NOMO-1 treated with dmso at 0.1 percent for 144 hours (cell line): ENCODE measurements around the gene HNF1B.

Source experiments
- DNase-seq: peaks from one replicate; lab custom pipeline; 2025; ENCODE audit not compliant: unreplicated experiment; lab: John Stamatoyannopoulos, UW

Gene HNF1B

DNA sequence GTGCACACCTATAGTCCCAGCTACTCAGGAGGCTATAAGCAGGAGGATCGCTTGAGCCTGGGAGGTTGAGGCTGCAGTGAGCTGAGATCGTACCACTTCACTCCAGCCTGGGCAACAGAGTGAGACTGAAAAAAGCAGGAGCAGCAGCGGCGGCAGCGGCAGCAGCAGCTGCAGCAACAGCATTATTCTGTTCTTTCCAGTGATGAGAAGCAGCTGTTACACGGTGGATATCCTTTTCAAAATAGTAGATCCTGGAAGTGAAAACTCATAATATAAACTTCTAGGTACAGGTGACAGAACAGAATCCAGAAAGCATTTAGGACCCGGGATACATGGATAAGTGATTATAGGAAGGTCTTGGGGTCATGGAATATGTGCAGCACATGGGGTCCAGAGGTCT lies 17.8 kb upstream of the HNF1B start:
- DNase-seq: no peak

DNA sequence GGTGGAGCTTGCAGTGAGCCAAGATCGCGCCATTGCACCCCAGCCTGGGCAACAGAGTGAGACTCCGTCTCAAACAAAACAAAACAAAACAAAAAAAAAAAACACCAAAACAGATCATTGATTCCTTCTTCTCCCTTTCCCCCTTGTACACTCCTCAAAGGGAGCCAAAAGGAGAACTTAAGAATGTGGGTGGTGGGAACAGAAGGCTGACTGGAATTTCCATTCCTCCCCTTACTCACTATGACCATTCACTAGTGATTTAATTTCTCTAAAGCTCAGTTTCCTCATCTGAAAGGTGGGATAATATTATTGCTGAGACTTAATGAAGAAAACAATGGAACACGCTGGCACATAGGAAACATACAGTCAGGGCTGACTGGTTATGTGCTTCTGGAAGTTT lies 17.1 kb upstream of the HNF1B start:
- DNase-seq: no peak

DNA sequence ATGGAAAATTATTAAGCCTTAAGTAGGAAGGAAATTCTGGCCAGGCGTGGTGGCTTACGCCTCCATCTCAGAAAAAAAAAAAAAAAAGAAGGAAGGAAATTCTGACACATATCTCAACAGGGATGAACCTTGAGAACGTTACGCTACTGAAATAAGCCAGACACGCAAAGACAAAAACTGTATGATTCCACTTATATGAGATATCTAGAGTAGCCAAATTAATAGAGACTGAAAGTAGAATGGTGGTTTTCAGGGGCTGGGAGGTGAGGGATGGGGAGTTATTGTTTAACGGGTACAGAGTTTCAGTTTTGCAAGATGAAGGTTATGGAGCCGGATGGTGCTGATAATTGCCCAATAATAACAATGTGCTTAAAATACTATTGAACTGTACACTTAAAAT lies 16.2 kb upstream of the HNF1B start:
- DNase-seq: no peak

DNA sequence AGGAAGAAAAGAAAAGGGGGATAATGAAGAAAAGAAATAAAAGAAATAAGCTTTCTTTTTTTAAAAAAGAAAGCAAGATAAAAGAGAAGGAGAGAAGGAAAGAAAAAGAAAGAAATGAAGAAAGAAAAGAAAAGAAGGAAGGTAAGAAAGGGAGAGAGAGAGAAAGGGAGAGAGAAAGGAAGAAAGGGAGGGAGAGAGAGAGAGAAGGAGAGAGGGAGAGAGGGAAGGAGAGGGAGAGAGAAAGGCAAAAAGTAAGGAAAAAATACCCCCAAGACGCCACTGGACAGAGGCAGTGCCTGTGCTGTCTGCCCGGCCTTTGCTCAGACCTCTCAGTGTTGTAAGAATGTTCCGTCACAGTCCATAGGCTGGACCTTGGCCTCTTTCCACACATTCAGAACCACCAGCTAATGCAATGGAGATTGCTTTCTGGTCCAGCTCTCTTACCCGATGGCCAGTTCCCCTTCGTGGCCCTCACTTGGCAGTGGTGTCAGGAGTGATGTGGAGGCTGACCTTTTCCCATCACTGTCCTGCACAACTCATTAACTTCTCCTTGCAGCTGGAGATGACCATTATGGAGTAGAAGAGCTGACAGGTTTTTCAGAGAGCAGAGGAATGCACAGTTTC lies 14.3 kb upstream of the HNF1B start:
- no peak for DNase-seq

DNA sequence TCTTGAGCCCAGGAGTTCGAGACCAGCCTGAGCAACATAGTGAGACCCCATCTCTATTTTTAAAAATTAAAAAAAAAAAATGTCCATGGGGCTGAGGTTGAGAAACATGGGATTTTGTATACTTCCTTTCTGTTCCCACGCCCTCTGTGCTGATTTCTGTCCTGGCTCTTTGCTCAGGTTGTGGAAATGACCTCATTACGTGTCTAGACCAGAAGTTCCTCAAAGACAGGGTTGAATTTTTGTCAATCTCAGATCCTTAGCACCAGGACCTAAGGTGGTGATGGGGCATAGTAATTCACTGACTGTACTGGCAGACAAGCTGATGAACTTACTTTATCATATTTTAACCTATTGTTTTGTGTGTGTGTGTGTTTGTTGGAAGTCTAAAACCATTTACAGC lies 11.2 kb upstream of the HNF1B start:
- no peak for DNase-seq

DNA sequence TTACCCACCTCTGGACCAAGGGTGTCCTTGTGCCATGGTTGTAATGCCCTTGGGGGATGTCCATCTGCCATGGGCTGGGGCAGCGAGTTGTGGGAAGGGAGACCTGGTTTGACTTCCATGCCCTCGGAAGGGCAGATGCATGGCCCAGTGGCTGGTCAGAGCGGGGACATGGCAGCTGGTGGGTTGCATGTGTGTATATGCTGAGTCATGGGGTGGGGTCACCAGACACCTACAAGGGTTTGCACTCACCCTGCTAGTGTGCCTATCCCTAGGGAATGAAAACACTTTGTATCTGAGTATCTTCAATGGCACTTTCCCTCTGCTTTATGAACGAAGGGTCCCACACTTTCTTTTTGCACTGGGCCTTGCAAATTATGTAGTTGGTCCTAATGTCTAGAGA lies 10.6 kb upstream of the HNF1B start:
- DNase-seq: no peak

DNA sequence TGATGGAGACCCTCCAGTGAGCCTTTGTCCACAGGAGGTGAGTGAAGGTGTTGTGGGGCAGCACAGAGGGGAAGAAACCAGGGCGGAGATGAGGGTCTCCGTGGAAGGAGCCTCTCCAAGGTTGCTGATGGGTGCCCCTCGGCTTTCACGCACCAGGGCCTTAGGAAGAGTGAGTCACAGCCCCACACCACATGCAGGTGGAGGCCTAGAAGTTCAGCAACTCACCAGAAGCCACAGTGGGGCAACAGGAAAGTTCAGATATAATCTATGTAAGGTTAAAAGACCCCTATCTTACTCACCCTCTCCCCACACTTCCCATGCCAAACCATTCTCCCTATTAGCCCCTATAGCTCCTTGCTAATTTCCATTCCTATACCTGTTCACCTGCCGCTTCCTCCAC lies 9.5 kb upstream of the HNF1B start:
- DNase-seq: no peak

DNA sequence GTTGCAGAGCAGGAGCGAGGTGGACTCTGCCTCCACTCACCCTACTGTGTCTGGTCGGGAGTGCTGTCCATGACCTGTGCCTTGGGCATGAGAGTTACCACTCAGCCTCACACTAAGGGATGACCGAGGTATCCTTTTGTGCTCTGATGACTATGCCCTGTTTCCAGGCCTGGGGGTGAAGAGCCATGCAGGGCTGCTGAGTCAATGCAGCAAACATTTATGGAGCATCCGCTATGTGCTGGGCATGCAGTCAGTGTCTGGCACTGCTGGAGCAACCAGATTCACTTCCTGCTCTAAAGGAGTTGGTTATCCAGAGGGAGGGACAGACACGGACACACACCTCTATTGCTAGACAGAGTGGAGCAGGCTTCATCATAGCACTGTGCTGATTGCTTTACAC lies 7.6 kb upstream of the HNF1B start:
- DNase-seq: no peak

DNA sequence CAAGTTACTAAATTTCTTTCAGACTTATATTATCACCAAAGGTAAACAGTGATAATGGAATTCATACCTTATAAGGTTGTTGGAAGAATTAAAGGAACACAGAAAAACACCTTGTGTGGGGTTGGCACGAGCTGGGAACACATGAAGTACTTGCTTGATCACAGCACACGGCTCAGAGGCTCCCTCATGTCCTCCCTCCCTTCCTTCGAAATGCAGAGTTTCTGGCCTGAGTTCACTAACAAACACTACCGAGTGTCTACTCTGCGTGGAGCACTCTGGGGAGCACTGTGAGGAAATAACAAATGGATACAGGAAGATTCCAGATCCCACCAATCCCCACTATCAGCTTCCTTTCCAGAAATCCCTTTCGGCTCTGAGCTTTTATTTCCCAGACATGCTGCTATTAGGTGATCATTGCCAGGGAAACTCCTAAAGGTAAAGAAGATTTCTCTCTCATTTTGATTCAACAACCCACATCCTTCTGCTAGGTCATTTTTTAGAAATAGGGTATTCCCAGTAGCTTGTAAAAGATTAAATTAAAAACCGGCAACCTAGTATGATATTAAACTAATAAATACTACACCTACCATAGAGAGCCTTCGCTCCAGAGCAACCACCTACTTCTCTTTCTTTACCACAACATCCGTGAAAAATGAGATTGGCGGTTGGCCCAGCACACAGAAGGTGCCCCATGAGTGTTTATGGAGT lies 6.1 kb upstream of the HNF1B start:
- DNase-seq: no peak

DNA sequence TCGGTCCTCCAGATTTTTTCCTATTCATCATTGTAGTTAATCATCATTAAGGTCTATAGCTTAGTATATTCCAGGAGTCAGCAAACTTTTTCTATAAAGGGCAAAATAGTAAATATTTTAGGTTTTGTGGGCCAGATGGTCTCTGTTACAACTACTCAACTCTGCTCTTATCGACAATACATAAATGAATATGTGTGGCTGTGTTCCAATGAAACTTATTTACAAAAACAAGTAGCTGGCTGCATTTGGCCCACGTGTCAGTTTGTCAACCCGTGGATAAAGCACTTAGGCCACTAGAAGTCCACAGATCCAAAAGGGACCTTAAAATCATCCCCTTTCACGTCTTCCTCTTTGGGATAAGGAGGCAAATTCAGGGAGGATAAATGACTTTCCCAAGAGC lies 5.4 kb upstream of the HNF1B start:
- no peak for DNase-seq

DNA sequence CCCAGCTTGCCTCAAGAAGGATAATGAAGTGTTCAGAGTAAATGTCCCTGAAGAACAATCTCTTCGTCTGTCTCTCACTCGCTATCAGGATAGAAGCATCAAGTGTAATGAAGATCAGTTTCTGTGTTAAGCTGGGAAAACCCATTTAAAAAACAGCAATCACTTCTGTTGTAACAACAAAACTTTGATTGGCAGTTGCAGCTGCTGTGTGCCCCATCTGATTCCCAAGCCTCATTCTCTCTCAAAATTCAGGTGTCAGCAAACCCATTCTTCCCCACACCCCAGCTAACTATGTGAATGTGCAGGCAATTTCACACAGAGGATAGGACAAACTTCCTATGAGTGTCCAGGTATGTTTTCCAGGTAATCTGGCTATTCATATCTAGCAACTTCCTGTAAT lies 2.4 kb upstream of the HNF1B start:
- DNase-seq: no peak

DNA sequence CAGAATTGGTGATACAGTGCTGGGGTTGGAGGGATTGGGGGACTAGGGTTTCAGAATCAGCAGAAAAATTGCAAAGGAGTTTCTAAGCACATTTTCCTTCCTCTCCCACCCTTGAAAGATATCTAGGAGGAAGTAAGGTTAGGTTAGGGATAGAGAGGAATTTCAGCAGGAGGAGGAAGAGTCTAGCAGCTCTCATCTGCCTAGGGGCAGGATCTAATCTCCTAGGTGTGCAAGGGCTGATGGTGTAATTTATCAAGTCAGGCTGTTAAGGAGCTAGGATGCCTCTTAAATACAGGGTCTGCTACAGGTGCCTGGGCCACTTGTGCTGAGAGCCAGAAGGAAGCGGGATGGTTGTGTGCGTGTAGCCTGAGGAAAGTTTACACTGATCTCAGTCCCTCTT lies 1.8 kb upstream of the HNF1B start:
- DNase-seq: no peak

DNA sequence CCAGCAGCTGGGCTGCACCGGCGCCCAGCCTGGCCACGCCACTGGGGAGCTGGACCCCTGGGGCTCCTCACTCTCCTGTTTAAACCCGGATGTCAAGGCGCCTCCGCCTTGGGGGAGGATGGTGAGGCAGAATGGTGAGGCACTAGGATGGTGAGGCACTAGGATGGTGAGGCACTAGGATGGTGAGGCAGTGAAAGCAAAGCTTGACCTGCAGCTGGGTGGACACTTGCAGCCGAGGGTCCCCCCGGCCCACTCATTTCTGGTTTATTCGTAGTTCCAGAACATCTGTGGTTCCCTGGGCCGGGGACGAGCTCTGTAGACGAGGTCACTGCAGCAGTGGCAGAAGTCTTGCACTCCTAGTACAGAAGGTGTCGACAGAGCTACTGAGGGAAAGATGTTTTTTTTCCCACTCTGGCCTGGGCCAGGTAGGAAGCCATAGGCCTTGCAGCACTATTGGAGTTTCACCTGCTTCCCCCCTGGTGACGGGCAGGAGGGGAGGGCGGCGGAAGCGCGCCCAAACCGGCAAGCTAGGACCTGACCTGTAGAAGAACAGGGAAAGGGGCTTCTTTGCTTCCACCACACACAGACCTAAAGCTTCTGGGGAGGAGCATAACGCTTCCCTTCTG lies 1.1 kb upstream of the HNF1B start:
- DNase-seq: no peak

DNA sequence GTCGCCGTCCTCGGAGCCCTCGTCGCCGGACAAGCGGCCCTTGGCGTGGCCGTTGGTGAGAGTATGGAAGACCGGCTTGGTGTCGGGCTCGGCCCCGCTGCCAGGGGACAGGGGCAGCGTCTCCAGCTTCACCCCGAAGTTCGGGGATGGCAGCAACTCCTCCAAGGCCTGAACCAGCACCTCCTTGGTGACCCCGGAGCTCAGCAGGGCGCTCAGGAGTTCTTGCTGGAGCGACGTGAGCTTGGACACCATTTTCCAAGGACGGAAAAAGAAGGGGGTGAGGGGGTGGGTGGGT lies 279 bp downstream of the HNF1B start:
- no peak for DNase-seq

DNA sequence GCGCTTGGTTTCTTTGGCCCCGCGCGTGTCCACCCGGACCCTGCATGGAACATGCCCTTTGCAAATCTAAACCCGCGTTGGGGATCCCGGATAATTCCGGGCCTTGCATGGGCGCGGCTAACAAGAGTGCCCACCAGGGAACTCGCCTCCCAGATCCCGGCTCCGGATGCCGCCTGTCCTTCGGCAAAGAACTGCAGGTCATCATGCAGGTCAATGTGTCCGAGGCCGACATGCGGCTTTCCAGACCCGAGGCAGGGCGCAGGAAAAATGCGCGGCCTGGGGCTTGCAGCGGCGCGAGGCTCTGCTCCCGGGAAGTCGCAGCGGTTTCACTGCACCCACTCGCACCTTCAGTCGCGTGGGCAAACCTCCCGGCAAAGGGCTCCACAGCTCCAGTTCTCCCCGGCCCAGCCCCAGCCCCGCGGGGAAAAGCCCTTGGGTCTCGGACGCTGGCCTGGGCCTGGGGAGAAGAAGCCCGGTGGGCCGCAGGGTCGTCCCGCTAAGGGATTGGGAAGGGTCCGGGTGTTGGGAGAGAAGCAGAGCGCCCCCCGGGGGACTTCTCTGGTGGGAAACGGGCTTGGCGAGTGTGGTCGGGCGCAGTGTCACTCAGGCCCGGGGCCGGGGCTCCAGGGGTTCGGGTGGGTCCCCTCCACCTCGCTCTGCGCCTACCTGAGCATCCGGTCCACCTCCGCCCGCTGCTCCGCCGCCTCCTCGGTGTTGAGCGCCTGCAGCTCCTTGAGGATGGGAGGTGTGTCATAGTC lies 805 bp downstream of the HNF1B start:
- DNase-seq: no peak

DNA sequence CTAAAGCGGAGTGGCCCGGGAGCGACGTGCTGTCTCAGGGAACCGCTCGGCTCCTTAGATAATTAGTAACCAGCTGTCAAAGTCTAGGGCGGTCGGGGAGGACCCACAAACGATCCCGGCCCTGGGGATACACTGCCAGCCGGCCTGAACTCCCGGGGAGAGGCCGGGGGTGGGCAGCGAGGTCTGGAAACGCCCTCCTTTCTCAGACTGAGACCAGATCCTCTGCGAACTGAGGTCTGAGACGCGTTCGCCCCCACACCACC lies 1.3 kb downstream of the HNF1B start:
- DNase-seq: no peak

DNA sequence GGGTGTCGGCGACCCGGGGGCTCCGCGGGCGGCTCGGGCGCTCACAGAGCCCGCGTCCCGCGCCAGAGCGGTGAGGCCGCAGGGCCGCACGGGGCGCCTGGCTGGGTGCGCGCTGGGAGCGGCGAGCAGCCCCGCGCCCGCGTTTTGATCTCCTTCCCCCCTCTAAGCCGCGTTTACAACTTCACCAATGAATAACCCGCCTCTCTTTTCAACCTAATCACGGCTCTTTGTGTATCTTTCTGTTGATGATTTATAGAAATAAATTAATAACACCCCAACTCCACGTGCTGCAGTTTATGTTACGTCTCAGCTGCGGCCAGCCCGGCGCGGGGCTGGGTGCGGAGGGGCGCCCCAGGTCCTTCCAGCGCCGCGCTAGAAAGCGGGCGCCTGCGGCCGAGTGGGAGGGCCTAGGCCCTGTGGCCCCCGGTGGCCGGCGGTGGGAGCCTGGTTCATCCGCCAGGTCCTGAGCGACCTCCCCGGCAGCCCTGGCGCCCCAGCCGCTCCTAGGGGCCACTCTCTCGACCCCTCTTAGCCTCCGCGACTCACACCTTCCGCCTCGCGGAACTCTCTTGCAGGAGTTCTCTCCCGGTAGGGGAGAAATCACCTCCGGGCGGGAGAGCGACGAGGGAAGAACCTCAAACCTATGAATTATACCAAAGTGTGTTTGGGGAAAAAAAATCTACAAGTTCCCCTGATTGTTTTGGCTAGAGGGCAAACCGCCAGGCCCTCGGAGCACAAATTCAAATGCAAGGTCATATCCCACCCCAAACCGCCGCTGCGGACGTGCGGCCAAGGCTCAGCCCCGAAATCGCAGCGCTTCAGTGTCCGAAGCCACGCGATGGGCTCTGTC lies 1.9 kb downstream of the HNF1B start:
- no peak for DNase-seq

DNA sequence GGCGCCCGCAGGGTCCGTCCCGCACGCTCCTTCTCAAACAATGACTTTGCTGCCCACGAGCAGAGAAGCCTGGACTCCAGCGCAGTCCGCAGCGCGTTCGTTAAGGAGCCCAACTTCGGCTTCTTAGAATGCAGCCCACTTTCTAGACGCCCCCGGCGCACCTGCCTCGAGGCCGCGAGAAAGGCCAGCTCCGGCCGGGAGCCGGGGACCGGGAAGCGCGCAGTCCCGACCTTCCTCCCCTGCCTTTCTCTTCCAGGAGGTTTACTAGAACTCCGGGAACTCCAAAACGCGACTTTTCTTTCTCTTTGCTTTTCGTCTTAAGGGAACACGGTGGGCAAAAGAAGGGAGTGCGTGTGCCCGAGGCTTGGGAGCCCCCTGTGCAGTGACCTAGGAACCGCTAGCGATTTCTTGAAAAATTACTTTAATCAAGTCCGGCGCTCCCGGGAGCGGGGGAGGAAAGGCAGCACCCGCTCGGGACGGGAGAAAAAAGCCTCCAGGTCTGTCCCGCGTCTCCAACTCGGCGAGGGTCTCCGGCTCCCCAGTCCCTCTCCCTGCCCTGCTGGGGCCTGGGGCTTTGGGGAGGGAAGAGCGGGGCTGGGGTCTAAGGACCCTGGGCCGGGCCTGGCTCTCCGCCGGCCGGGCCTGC lies 2.6 kb downstream of the HNF1B start:
- no peak for DNase-seq

DNA sequence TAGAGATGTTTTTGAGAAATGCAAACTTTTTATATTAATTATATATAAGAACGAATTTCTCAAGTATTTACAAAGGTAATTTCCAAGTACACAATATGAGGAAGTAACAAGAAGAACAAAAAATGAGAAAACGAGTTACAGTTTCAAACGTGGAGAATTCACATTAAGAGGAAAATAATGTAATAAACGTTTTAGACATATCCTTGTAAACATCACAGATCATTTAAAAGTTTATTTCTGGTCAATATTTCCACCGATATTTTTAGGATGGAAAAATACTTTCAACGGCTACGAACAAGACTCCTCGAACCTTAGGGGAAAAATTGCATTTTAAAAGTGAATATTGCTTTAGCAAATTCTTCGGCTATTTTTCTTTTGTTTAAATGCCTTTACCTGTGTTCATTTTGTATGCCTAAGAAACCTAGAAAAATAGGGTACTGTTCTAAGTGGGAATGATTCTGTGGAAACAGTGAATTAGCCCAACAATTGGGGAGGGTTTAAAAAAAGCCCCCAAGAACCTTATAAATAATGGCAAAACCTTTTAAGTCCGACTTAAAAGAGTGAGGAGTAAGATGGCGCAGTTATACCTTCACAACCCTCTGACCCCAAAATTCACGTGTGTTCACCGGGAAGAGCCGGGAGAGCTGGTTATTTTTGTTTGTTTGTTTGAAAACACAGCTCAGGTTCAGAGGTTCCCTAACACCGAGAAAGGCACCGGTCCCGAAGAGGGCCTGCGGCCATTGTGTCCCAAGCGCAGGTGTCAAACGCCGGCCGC lies 3.3 kb downstream of the HNF1B start:
- DNase-seq: no peak

DNA sequence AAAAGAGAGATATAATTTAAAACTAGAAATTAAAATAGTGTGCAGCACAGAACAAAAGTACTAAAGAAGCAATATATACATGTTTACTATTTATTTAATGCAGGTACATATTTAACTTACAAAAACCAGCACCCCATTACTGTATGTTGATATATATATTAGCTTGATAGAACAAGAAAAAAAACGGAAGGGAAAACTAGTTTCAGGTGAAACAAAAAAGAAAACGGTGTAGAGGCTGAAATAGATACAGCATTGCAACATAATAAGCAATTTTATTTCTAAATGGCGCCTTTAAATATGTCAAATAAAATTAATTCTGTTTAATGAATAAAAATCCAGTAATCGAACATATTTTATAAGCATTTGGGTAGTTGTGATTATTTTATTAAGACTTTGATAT lies 3.9 kb downstream of the HNF1B start:
- DNase-seq: no peak
